ENCODE data around the gene PTPRN2.

Gene PTPRN2

GRCh38 chr7:157709531-157710251 is 877.9 kb downstream of the PTPRN2 start:
- in situ Hi-C loops (cut with MboI; ENCODE audit: low sequenced_read_pairs, unreplicated experiment), result no loop called here
- DNase-seq (ENCODE audit: low spot score), result no peak
- TF ChIP-seq CTCF (IDR thresholded peaks at IDR 0.05; ENCODE audit: borderline replicate concordance, control extremely low read depth, extremely low read depth, insufficient read depth, missing control alignments), result no peak

- TF ChIP-seq CTCF (IDR thresholded peaks at IDR 0.05; ENCODE audit: borderline replicate concordance, control extremely low read depth, extremely low read depth, insufficient read depth, missing control alignments), result no peak
- in situ Hi-C loops (cut with MboI; ENCODE audit: low sequenced_read_pairs, unreplicated experiment), result no loop called here
- no peak for DNase-seq (ENCODE audit: low spot score)
Observed at GRCh38 chr7:157708919-157709295, 878.7 kb downstream of the PTPRN2 start.

GRCh38 chr7:157707983-157708918 is 879.4 kb downstream of the PTPRN2 start:
- in situ Hi-C loops (cut with MboI; ENCODE audit: low sequenced_read_pairs, unreplicated experiment), result no loop called here
- TF ChIP-seq CTCF (IDR thresholded peaks at IDR 0.05; ENCODE audit: borderline replicate concordance, control extremely low read depth, extremely low read depth, insufficient read depth, missing control alignments), result no peak
- DNase-seq (ENCODE audit: low spot score), result no peak

GRCh38 chr7:157704365-157704764 is 883.3 kb downstream of the PTPRN2 start:
- in situ Hi-C loops (cut with MboI; ENCODE audit: low sequenced_read_pairs, unreplicated experiment), result no loop called here
- no peak for TF ChIP-seq CTCF (IDR thresholded peaks at IDR 0.05; ENCODE audit: borderline replicate concordance, control extremely low read depth, extremely low read depth, insufficient read depth, missing control alignments)
- no peak for DNase-seq (ENCODE audit: low spot score)

- no peak for DNase-seq (ENCODE audit: low spot score)
- no peak for TF ChIP-seq CTCF (IDR thresholded peaks at IDR 0.05; ENCODE audit: borderline replicate concordance, control extremely low read depth, extremely low read depth, insufficient read depth, missing control alignments)
- in situ Hi-C loops (cut with MboI; ENCODE audit: low sequenced_read_pairs, unreplicated experiment), result no loop called here
Observed at GRCh38 chr7:157703534-157704195, 884.0 kb downstream of the PTPRN2 start.

GRCh38 chr7:157703131-157703530 is 884.5 kb downstream of the PTPRN2 start:
- TF ChIP-seq CTCF (IDR thresholded peaks at IDR 0.05; ENCODE audit: borderline replicate concordance, control extremely low read depth, extremely low read depth, insufficient read depth, missing control alignments), result no peak

More at GRCh38 chr7:157703131-157703530, 884.5 kb downstream of the PTPRN2 start:
- in situ Hi-C loops (cut with MboI; ENCODE audit: low sequenced_read_pairs, unreplicated experiment), result no loop called here
- no peak for DNase-seq (ENCODE audit: low spot score)
